Gastroesophageal sphincter (tissue), 3 donors: ENCODE measurements around the gene KCNAB1.

ENCODE experiments used
- CTCF ChIP-seq, 4 experiments: fragments of 200-600 bp in 2 of 4; fragments of 450-650 bp in 2 of 4; sonication (generic) in 1 of 4; IDR thresholded peaks; one replicate each; pipeline ENCODE4 v1.5.1; 2017 to 2019; ENCODE audit warnings: antibody characterized with exemption in 4 of 4, mild to moderate bottlenecking in 2 of 4, moderate library complexity in 2 of 4
- EP300 ChIP-seq: sonication (generic); formaldehyde crosslinking; IDR thresholded peaks from one replicate; pipeline ENCODE4 v1.6.1; 2017; ENCODE audit warnings: antibody characterized with exemption, mild to moderate bottlenecking
- POLR2A ChIP-seq, 2 donors: fragments of 450-650 bp; IDR thresholded peaks; one replicate each; pipeline ENCODE4 v1.6.1; 2017; ENCODE audit warnings: antibody characterized with exemption in 2 of 2, mild to moderate bottlenecking in 2 of 2, moderate library complexity in 1 of 2
- POLR2AphosphoS5 ChIP-seq: sonication (generic); formaldehyde crosslinking; IDR thresholded peaks from one replicate; pipeline ENCODE4 v1.6.1; 2017; ENCODE audit warnings: antibody characterized with exemption

- TF ChIP-seq CTCF (IDR thresholded peaks at IDR 0.05) (no peak), EP300 (no peak), POLR2AphosphoS5 (no peak), POLR2A (IDR thresholded peaks at IDR 0.05) (no peak)
These were observed 140.0 kb downstream of the KCNAB1 start for GRCh38 chr3:156260331-156260730.
